ENCODE measurements around the gene CALM3.

Gene CALM3

DNA sequence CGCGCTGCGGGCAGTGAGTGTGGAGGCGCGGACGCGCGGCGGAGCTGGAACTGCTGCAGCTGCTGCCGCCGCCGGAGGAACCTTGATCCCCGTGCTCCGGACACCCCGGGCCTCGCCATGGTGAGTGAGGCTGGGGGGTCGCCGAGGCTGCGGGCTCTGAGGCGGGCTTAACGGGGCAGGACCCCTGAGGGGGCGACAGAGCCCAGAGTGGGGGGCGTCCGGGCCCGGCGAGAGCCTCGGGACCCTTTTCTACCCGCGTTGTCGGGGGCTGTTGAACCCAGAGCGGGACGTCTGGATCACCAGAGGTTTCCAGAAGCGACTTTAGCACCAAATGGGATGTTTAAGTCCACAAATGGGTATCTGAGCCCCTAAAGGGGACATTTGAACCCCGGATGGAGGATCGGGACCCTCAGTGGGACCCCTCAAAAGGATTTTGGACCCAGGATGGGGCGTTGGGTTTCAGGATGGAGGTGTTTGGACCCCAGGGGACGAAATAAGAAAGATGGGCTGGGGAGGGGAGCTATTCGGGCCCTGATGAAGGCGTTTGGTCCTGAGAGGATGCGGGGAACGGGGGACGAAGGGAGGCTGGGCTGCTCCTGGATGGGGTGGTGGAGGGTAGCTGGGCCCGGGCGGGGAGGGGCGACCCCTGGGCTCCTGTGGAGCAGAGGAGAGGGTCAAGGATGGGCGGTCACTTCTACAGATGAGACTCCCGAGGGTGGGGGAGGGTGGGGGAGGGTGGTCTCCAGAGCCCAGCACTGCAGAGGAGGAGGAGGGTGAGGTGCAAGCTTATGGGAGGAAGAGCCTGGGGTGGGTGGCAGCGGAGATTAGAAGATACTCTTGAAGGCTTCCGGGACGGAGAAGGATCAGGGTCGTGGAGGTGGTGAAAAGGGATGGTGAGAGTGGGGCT, at the start of gene CALM3:
Gene CALM3, plus strand, starts transcription at position 13 of the 907 bp plus-strand sequence. Its CDS starts 105 bp downstream, at position 118.
- TF ChIP-seq, protein P1, sequence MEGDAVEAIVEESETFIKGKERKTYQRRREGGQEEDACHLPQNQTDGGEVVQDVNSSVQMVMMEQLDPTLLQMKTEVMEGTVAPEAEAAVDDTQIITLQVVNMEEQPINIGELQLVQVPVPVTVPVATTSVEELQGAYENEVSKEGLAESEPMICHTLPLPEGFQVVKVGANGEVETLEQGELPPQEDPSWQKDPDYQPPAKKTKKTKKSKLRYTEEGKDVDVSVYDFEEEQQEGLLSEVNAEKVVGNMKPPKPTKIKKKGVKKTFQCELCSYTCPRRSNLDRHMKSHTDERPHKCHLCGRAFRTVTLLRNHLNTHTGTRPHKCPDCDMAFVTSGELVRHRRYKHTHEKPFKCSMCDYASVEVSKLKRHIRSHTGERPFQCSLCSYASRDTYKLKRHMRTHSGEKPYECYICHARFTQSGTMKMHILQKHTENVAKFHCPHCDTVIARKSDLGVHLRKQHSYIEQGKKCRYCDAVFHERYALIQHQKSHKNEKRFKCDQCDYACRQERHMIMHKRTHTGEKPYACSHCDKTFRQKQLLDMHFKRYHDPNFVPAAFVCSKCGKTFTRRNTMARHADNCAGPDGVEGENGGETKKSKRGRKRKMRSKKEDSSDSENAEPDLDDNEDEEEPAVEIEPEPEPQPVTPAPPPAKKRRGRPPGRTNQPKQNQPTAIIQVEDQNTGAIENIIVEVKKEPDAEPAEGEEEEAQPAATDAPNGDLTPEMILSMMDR (IDR thresholded peaks at IDR 0.05) = no peak

DNA sequence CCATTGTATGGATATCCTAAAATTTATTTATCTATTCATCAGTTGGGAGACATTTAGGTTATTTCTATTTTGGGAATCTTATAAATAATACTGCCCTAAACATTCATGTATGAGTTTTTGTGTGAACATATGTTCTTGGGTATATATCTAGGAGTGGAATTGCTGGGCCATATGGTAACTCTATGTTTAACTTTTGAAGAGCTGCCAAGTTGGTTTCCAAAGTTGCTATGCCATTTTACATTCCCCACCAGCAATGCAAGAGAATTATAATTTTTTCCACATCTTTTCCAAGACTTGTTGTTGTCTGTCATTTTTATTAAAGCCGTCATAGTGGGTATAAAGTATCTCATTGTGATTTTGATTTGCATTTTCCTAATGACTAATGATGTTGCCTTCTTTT, 48.2 kb upstream of the CALM3 start:
- TF ChIP-seq, protein P1 (IDR thresholded peaks at IDR 0.05) = no peak

DNA sequence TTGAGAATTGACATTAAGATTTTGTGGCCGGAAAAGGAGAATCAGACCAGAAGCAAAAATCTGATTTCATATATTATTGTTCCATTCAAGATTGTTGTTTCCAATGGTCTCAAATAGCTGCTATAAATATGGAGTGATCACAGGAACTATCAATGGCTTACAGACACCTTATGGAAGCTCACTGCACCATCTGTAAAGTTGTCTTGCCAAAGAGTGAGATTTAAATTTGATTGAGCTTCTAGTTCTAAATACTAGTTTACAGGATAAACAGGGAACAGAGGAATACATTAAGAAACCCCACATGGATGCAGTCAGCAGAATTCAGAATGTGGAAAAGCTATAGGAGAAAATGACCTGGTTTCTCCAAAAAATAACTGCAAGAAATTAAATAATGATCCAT, 47.0 kb upstream of the CALM3 start:
- TF ChIP-seq, protein P1 (IDR thresholded peaks at IDR 0.05) = no peak

DNA sequence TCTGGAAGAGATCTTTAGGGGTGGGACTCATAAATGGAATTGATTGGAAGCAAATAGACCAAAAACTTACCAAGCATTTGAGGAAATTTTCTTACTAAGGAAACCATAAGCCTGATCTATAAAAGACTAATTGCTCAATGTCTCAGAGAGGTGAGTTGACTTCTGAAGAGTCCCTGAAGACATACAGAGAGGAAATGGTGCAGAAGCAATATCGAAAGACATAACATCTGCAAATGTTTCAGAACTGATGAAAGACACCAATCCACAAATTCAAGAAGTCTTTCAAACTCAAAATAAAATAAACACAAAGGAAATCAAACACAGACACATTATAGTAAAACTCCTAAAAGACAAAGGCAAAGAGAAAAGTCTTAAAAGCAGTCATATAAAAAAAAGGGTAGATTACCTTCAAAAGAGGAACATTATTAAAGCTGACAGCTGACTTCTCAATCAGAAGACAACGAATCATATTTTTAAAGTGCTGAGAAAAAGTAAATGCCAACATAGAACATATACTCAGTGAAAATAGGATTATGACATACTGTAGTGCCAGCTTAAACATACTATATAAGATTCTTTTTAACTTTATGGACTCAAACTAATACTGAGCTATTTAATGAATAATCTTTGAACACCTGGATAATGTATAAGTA, 45.4 kb upstream of the CALM3 start:
- TF ChIP-seq, protein P1 (IDR thresholded peaks at IDR 0.05) = no peak

DNA sequence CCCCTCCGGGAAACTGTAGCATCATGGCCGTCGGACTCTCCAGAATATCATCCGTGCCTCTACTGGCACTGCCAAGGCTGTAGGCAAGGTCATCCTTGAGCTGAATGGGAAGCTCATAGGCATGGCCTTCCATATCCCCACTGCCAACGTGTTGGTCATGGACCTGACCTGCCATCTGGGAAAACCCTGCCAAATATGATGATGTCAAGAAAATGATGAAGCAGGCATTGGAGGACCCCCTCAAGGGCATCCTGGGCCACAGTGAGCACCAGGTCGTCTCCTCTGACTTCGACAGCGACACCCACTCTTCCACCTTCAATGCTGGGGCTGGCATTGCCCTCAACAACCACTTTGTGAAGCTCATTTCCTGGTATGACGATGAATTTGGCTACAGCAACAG, 41.9 kb upstream of the CALM3 start:
- TF ChIP-seq, protein P1 (IDR thresholded peaks at IDR 0.05) = no peak

DNA sequence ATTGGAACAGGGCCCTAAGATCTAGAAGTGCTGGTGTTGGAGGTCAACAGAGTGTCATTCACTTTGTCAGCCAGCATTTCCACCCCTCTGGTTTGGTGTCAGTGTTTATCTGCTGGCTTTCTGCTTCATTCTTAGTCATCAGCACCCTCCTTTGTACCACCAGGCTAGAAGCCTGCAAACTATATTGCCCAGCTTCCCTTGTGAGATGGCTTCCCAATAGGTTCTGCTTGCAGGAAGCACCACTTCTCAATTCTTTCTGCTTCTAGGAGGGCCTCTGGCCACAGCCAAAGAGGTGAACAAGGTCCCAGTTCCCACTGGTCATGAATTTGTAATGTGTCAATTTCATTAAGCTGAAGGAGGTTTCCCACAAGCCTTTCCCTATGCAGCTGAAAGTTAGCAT, 36.4 kb upstream of the CALM3 start:
- TF ChIP-seq, protein P1 (IDR thresholded peaks at IDR 0.05) = no peak

DNA sequence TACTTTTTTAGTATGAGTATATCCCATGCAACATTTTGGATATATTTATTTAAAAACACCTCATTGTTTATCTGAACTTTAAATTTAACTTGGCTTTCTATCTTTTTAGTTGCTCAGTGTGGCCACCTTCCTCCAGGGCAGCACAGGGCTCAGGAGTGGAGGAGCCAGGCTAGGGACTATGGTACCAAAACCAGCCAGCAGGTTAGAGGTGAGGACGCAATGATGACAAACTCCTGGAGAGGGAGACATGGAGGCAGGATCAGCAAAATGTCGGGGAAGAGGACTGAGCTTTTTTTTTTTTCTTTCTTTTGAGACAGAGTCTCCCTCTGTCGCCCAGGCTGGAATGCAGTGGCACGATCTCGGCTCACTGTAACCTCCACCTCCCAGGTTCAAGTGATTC, 29.6 kb upstream of the CALM3 start:
- TF ChIP-seq, protein P1 (IDR thresholded peaks at IDR 0.05) = no peak

Data from LNCAP (cell line).